Dendritic cell treated with granulocyte-macrophage colony-stimulating factor and Interleukin-4, amounts not matched to agents 40 ng/mL and 50 ng/mL, for 4 days (primary cell): ENCODE results near the gene CLEC3B.
A peak's percentile ranks its signal among the peaks of the same experiment; 100 is the strongest.

ENCODE experiments used
- H3K27ac Mint-ChIP-seq: one replicate; pipeline ENCODE4 v1.8.0; 2022; ENCODE audit warnings: mild to moderate bottlenecking, mixed read lengths
- H3K27me3 Mint-ChIP-seq: one replicate; pipeline ENCODE4 v1.8.0; 2022; ENCODE audit warnings: mild to moderate bottlenecking, mixed read lengths
- H3K36me3 Mint-ChIP-seq: one replicate; pipeline ENCODE4 v1.8.0; 2022; ENCODE audit warnings: low read depth, mixed read lengths
- H3K4me1 Mint-ChIP-seq: one replicate; pipeline ENCODE4 v1.8.0; 2022; ENCODE audit warnings: low read depth, mixed read lengths
- H3K4me3 Mint-ChIP-seq: one replicate; pipeline ENCODE4 v1.8.0; 2022; ENCODE audit warnings: mild to moderate bottlenecking, moderate library complexity, mixed read lengths
- H3K9me3 Mint-ChIP-seq: one replicate; pipeline ENCODE4 v1.8.0; 2022; ENCODE audit warnings: mixed read lengths
- intact Hi-C: fragments of 100-400 bp; cut with micrococcal nuclease; formaldehyde crosslinking; loops from one replicate; pipeline ENCODE4 v1.15.0; 2022

CLEC3B gene

DNA sequence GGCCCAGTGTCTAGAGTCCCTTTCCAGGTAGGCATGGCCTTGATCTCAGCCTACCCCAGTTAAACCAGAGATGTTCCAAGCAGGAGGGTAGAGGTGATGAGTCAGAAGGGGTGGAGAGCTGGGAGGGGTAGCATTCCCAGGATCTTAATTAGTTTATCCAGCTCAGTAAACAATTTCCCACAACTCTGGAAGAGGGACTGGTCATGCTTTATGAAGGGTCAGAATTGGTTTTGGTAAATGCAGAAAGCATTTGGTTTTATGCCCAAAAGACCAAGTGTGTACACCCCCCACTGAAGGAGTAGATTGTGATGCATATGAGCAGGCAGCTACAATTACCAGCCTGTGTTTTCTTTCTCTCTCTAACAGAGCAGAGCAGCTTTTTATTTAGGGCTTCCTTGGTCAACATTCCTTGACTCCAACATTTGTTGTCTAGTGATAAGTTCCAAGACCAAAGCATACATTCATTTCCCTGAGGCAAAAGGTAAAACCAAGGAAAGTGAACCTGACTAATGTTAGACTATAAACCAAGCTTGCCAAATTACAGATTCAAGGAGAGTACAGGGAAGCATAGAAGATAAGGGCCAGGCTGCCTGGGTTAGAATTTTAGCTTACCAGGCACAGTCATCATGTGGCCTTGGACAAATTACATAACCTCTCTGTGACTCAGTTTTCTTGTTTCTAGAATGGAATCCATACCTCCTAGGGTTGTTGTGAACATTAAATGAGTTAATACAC, 32.5 kb upstream of the CLEC3B start:
- intact Hi-C loops = no loop called here
- H3K36me3 Mint-ChIP-seq = peaks cover 88% of the 10 kb centered on the region
- H3K27me3 Mint-ChIP-seq = no peaks in the 10 kb centered on the region
- H3K9me3 Mint-ChIP-seq = no peaks in the 10 kb centered on the region
- no peak overlapping the region for H3K27ac Mint-ChIP-seq
- H3K4me1 Mint-ChIP-seq = peaks cover 25% of the 10 kb centered on the region
- H3K4me3 Mint-ChIP-seq = no peak overlapping the region

DNA sequence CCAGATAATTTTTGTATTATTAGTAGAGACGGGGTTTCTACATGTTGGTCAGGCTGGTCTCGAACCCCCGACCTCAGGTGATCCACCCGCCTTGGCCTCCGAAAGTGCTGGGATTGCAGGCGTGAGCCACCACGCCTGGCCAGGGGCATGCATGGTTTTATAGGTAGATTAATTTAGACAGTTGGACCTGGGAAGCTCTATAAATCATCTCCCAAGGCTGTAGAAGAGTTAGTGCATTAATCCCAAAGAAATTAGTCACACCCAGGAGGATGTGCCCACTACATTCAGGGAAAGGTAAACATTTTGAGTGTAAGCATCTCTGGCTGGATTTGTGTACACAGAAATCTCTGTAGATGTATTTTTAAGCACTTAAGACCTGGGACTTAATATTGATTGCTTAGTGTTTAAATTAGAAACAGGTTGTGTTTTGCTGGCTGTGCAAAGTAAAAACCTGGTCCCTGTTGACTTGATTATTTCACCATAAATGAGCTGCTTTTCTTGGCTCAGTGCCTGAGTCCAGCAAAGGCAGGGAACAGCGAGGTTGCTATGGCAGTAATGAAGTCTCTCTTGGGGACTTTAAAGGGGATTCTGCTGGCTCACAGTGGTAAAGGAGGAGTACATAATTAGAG, 30.8 kb upstream of the CLEC3B start:
- intact Hi-C loops = no loop called here
- H3K4me3 Mint-ChIP-seq = no peak overlapping the region
- no peaks in the 10 kb centered on the region for H3K9me3 Mint-ChIP-seq
- no peaks in the 10 kb centered on the region for H3K27me3 Mint-ChIP-seq
- no peak overlapping the region for H3K27ac Mint-ChIP-seq
- H3K4me1 Mint-ChIP-seq = peaks cover 12% of the 10 kb centered on the region
- H3K36me3 Mint-ChIP-seq = peaks cover 96% of the 10 kb centered on the region

DNA sequence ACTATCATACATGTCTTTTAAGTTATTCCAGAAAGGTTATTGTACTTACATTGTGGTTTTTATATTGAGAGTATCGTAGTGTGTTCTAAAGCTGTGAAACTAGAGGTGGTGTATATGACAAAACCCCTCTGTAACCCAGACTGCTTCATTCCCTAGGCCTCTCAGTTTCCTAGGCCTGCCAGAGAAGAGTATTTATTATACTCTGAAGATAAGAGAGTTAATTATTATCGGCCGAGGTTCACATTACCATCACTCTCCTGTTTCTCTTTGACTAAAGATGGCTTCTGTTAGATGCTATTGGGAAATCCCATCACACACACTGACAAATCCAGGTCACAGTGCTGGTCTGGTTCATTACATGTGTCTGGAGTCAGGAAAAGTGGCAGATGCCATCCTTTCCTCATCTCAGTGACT, 29.5 kb upstream of the CLEC3B start:
- Mint-ChIP-seq H3K36me3 (peaks cover 97% of the 10 kb centered on the region), H3K27ac (no peak overlapping the region), H3K27me3 (no peaks in the 10 kb centered on the region), H3K4me1 (peaks cover 12% of the 10 kb centered on the region), H3K9me3 (no peaks in the 10 kb centered on the region), H3K4me3 (no peak overlapping the region)
- intact Hi-C loops = no loop called here

DNA sequence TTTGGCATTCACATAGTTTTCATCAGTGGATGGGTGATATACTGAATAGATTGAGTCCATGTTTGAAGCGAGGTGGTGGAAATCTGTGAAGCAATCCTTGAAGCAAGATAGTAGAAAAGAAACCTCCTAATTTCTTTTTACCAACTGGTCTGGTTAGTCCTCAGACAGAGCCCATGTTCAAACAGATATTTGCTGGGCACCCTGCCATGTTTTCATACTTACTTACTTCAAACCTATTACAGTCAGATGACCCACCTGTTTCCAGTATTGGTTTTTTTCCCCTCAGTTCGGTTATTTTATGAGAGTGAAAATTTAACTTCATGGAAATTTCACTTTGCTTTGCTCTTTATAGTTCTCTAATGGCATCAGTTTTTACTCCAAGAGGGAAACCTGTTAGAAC, 26.3 kb upstream of the CLEC3B start:
- Mint-ChIP-seq H3K4me1 (no peaks in the 10 kb centered on the region), H3K4me3 (no peak overlapping the region), H3K9me3 (no peaks in the 10 kb centered on the region), H3K27ac (no peak overlapping the region), H3K36me3 (peaks cover 96% of the 10 kb centered on the region), H3K27me3 (no peaks in the 10 kb centered on the region)
- intact Hi-C loops = no loop called here

DNA sequence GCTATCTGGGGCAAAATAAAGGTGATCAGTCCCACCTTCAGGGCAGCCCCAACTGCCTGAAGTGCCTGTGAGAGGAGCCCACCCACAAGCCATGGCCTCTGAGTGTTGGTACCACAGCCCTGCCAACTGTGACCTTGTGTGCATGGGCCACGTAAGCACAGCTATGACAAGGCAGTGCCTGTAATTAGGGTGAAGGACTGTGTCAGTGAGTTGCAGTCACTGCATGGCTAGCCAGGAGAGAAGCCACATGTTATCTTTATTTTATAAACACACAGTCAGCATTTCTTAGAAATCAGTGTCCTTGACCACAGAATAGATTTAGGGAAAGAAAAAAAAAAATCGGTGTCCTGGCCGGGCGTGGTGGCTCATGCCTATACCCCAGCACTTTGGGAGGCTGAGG, 25.3 kb upstream of the CLEC3B start:
- Mint-ChIP-seq H3K27me3 (no peaks in the 10 kb centered on the region), H3K36me3 (peaks cover 96% of the 10 kb centered on the region), H3K27ac (no peak overlapping the region), H3K4me1 (no peaks in the 10 kb centered on the region), H3K9me3 (no peaks in the 10 kb centered on the region), H3K4me3 (no peak overlapping the region)
- intact Hi-C loops = no loop called here

DNA sequence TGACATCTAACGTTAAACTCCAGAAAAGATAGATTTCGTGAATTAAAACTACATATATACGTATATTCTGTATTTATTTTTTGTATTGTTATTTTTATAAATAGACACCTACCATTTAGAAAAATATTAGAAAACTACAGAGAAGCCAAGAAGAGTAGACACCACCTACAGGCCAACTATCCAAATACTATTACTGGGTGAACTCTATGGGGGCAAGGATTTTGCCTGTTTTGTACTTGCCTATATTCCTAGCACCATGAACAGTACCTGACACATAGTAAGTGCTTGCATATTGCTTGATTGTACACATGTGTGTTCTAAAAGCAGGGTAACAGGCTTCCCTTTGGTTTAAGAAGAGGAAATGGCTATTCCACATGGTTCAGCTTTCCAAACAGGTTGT, 24.4 kb upstream of the CLEC3B start:
- H3K27ac Mint-ChIP-seq = no peak overlapping the region

DNA sequence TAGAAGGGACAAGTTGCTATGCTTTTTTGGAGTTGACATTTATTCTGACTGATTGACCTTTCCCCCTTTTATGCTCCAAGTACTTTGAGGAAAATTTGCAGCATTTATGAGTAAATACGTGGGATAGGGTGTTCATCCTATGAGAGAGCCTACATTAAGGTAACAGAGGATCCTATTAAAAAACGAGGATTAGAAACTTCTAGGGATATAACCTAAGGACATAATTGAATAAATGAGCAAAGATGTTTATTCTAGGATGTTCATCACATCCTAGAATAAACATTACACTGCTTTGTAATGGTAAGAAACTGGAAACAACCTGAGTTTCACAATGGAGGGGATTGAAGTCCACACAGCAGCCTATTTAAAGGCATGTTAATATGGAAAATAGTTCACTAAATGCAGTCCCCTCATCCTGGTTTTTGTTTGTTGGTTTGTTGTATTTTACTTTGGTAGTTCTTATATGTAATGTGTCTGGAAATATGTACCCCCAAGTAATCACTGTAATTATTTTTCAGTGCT, 23.9 kb upstream of the CLEC3B start:
- Mint-ChIP-seq H3K4me1 (no peaks in the 10 kb centered on the region), H3K27me3 (no peaks in the 10 kb centered on the region), H3K27ac (no peak overlapping the region)

More for the DNA sequence above, 24.4 kb upstream of the CLEC3B start:
- Mint-ChIP-seq H3K27me3 (no peaks in the 10 kb centered on the region), H3K4me3 (no peak overlapping the region), H3K9me3 (no peaks in the 10 kb centered on the region), H3K4me1 (no peaks in the 10 kb centered on the region), H3K36me3 (peaks cover 93% of the 10 kb centered on the region)
- intact Hi-C loops = no loop called here

DNA sequence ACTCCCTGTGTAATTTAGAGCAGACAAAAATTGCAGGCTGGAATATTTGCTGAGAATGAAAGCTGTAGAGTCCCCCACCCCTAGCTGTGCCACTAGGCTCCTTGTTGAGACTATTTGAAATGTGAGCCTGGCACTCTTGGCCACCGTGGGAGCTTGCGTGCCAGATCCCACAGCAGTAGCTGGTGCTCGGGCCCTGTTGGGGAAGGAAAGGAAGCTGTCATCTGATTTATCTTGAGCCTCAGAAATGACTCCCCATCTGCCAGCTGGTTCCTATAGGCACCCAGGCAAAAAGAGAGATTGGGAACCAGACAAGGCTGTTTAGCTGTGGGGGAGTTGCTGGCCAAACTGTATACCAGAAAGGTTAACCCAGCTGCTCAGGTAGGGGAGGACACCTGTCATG, 23.4 kb upstream of the CLEC3B start:
- Mint-ChIP-seq H3K4me3 (no peak overlapping the region), H3K4me1 (no peaks in the 10 kb centered on the region), H3K27me3 (no peaks in the 10 kb centered on the region), H3K36me3 (peaks cover 94% of the 10 kb centered on the region), H3K9me3 (no peaks in the 10 kb centered on the region), H3K27ac (no peak overlapping the region)
- intact Hi-C loops = no loop called here

More for the DNA sequence above, 23.9 kb upstream of the CLEC3B start:
- intact Hi-C loops = no loop called here
- no peak overlapping the region for H3K4me3 Mint-ChIP-seq
- H3K36me3 Mint-ChIP-seq = peaks cover 93% of the 10 kb centered on the region
- H3K9me3 Mint-ChIP-seq = no peaks in the 10 kb centered on the region

DNA sequence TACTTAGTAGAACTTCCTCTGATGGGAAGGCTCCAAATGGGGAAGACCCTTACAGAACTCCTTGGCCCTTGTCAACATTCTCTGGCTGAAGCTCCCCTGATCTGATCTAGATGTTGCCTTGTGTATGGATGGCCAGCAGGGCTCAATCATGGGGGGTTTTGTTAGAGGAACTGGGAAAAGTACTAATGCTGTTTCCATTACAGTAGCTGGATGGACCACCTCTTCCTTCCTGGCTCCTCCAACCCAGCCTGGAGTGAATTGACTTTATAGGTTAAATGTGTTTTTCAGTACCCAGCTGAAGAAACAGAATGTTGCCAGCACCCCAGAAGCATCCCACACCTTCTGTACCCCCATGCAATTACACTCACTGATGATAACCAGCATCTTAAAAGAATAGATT, 22.7 kb upstream of the CLEC3B start:
- intact Hi-C loops = no loop called here
- no peak overlapping the region for H3K4me3 Mint-ChIP-seq
- no peaks in the 10 kb centered on the region for H3K27me3 Mint-ChIP-seq
- no peaks in the 10 kb centered on the region for H3K4me1 Mint-ChIP-seq
- H3K36me3 Mint-ChIP-seq = peaks cover 94% of the 10 kb centered on the region
- H3K9me3 Mint-ChIP-seq = no peaks in the 10 kb centered on the region
- no peak overlapping the region for H3K27ac Mint-ChIP-seq

DNA sequence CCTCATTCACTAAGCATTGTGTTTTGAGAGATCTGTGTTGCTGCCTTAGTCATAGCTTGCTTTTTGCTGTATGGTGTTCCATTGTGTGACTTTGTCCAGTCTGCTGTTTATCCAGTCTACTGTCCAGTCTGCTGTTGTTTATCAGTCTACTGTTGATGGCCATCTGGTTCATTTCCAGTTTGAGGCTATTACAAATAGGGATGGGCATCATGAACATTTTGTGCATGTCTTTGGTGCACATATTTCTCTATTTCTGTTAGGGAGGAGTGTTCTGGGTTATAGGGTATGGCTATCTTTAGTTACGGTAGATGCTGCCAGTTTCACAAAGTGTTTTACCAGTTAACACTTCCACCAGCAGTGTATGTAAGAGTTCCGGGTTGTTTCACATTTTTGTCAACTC, 22.2 kb upstream of the CLEC3B start:
- Mint-ChIP-seq H3K9me3 (no peaks in the 10 kb centered on the region), H3K27ac (no peak overlapping the region), H3K36me3 (peaks cover 93% of the 10 kb centered on the region), H3K4me3 (no peak overlapping the region), H3K4me1 (no peaks in the 10 kb centered on the region), H3K27me3 (no peaks in the 10 kb centered on the region)
- intact Hi-C loops = no loop called here

DNA sequence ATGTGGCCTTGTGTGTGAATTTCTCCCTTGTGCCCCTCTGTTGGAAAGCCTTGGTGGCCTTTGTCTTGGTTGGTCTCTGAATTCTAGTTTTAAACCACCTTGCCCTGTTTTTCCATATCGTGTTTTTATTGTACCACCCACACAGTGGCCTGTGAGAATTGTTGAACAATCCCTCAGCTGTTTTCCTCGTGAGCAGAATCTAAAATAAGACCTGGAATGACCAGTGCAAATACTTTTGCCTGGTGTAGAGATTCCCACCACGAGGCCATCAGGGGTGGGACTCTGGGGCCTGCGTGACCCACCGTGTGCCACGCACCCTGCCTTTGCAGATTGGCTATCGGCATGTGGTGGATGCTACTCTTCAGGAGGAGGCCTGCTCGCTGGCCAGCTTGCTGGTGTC, 19.0 kb upstream of the CLEC3B start:
- Mint-ChIP-seq H3K9me3 (no peaks in the 10 kb centered on the region), H3K4me1 (peaks cover 26% of the 10 kb centered on the region), H3K27me3 (no peaks in the 10 kb centered on the region), H3K27ac (no peak overlapping the region), H3K36me3 (peaks cover 73% of the 10 kb centered on the region), H3K4me3 (no peak overlapping the region)
- intact Hi-C loops = no loop called here

DNA sequence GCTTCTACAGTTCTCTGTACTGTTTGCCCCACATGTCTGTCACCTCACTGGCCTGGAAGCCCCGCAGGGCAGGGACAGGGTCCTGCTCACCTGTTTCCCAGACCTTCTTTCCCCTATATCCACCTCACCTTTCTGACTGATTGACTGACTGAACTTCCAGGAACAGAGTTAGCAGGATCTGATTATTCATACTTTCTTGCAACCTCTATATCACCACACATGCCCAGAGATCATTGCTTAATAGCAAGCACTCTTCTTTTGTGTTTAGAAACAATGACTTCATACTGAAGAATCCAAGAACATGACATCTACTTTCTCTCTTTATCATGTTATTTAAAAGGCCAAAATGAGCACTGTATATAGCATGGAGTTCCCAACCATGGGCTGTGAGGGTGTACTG, 18.0 kb upstream of the CLEC3B start:
- H3K27me3 Mint-ChIP-seq = no peaks in the 10 kb centered on the region
- H3K4me3 Mint-ChIP-seq = no peak overlapping the region
- peaks cover 72% of the 10 kb centered on the region for H3K36me3 Mint-ChIP-seq
- no peaks in the 10 kb centered on the region for H3K9me3 Mint-ChIP-seq
- no peak overlapping the region for H3K27ac Mint-ChIP-seq
- H3K4me1 Mint-ChIP-seq = peaks cover 36% of the 10 kb centered on the region
- intact Hi-C loops = no loop called here

DNA sequence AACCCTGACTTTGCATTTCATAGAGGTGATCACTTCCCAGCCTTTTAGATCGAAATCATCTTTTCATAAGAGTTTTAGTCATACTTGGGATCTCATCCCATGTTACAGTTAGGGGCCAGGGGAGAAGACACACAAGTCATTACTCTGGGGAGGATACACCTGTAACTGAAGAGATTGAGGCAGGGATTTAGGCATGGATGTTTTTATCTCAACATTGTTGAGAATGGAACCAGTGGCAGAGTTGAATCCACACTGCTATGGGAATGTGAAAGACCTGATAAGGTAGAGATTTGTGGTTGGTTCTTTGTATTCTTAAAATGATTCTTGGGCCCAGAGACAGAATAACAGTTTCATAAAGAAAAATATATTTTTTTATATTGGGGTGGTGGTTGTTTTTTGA, 16.2 kb upstream of the CLEC3B start:
- no peaks in the 10 kb centered on the region for H3K9me3 Mint-ChIP-seq
- H3K4me3 Mint-ChIP-seq = no peak overlapping the region
- H3K4me1 Mint-ChIP-seq = peaks cover 37% of the 10 kb centered on the region
- peak overlapping the region; percentile 88 for H3K27ac Mint-ChIP-seq
- peaks cover 65% of the 10 kb centered on the region for H3K36me3 Mint-ChIP-seq
- intact Hi-C loops = no loop called here
- H3K27me3 Mint-ChIP-seq = no peaks in the 10 kb centered on the region

DNA sequence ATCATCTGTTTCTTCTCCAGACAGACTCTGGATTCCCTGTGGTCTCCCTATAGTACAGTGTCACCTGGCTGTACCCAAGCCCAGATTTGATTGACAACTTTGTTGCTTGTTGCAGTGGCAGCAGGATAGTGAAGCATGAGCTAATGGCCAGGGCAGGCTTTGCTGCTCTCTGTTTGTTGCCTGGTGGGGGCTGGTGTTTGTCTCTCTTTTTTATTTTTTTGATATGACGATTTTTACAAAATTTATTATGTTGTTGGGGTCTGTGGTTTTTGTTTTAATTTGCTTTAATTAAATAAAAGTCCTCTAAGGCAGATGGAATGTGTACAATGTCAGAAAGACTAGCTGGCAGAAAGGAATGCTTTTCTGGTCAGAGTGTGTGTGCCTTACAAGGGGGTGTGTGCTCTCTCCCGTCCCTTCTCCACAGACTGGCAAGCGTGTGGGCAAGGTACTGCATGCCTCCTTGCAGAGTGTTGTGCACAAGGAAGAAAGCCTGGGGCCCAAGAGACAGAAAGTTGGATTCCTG, 15.2 kb upstream of the CLEC3B start:
- no peaks in the 10 kb centered on the region for H3K9me3 Mint-ChIP-seq
- peaks cover 57% of the 10 kb centered on the region for H3K36me3 Mint-ChIP-seq
- peaks cover 37% of the 10 kb centered on the region for H3K4me1 Mint-ChIP-seq
- peak overlapping the region; percentile 88 for H3K27ac Mint-ChIP-seq
- intact Hi-C loops = no loop called here
- no peaks in the 10 kb centered on the region for H3K27me3 Mint-ChIP-seq
- H3K4me3 Mint-ChIP-seq = no peak overlapping the region
